Fibroblast of skin of right quadriceps (primary cell): Measurements from ENCODE around the gene DPP6.

ENCODE experiments used
- DNase-seq: peaks from one replicate; pipeline ENCODE4 v3.0.0-alpha.2; 2013

Gene DPP6

DNA sequence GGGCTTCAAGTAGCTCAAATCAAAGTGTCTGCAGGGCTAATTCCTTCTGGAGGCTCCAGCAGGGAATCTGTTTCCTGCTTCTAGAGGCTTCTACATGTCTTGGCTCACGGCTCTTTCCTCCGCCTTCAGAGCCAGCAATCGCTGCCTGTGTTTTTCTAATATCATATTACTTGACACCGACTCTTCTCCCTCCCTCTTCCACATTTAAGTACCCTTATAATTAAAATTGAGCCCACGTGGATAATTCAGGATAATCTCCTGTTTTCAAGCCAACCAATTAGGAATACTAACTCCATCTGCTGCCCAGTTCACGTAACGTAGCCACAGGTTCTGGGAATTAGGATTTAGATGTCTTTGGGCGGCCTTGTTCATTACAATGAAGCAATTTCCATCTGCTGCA is 372.2 kb downstream of the DPP6 start:
- no peak for DNase-seq

- DNase-seq: no peak
Observed at GRCh38 chr7:154425271-154425670, 373.1 kb downstream of the DPP6 start.

DNA sequence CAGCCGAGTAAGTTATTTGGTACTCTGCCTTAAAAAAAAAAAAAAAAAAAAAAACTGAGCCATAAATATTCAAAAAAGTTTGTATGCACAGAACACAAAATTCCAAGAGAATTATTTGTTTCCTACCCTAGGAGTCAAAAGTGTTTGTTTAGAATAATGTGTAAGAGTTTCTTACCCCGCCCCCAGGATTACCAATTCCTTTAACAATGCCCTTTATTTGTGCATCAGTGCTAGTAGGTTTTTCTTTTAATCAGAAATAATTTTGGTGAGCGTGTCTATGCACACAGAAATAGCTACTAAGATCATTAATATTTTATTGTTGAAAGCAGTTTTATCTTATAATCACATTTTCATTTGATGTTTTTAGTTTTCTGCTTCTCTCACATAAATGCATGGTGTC is 374.6 kb downstream of the DPP6 start:
- no peak for DNase-seq

- DNase-seq: no peak
Observed at GRCh38 chr7:154427533-154427932, 375.3 kb downstream of the DPP6 start.

GRCh38 chr7:154429666-154430404 is 377.6 kb downstream of the DPP6 start:
- DNase-seq: no peak

DNA sequence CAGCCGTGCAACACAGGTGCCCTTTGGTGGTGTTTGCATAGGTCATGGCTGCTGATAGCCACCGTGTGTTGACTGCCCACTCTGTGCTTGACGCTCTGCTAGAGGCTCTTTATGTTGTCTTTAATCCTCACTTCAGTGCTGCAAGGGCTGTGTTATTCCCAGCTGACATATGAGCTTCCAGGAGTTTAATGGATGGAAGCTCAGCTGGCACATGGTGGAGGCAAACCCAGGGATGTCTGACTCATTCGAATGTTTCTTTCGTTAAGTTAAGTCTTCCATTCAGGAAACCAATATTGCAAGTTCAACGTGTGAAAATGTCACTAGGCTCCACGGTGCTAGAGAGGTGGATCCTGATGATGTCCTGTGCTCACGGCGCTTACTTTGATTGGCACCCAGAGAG is 378.4 kb downstream of the DPP6 start:
- no peak for DNase-seq

DNA sequence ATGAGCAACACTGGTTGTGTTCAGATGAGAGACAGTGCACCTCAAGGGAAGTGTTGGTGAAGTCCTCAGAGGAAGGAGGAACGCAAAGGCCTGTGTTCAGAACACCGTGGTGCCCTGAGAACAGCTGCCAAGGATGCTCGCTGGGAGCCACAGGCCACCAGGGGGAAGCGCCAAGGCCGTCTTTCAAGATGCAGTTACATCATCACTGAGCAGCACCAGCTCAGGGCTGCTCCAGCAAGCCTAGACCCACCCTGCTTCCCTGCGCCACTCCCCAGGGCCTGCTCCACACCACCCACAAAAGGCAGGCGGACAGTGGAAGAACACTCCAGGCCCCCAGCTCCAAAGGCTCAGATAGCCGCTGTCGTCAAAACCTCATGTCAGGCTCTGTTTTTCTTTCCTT is 378.8 kb downstream of the DPP6 start:
- DNase-seq: no peak

GRCh38 chr7:154433632-154434598 is 381.7 kb downstream of the DPP6 start:
- no peak for DNase-seq

- DNase-seq: no peak
Observed at GRCh38 chr7:154436560-154436959, 384.4 kb downstream of the DPP6 start.

DNA sequence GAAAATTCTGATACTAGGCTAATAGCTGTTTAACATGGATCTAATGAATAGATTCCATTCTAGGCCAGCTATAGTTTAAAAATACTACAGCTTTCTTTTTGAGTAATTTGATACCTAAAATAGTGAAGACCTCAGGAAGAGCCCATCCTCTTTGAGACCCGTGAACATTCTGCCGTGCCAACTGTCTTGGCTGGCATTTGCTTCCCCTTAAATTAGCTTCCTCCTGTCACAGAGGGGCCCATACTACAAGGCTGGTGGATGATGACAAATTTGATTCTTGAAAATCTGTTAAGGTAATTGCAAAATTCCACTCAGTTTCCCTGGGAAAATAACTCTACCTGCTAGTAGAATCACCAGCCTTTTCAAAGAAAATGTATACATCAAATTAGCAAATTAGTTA is 385.0 kb downstream of the DPP6 start:
- DNase-seq: no peak

GRCh38 chr7:154438571-154439367 is 386.6 kb downstream of the DPP6 start:
- DNase-seq: no peak

GRCh38 chr7:154440058-154440457 is 387.9 kb downstream of the DPP6 start:
- DNase-seq: no peak

DNA sequence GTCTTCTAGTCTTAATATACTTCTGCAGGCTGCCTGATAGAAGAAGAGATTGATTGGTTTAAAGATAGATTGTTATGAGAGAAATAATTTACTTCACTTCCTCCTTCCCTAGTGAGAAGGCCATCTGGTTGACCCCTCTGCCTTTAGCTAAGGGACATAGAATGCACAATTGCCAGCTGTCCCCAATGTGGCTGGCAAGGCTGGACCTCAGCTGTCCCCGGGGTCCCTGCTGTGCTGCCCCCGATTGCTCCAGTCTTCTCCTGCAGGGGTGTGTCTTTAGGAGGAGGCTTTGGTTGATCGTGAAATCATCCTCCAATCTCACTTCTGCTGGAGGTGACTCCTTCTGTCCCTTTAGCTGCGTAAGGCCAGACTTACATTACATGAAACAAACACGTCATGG is 388.5 kb downstream of the DPP6 start:
- DNase-seq: no peak

GRCh38 chr7:154441811-154442210 is 389.6 kb downstream of the DPP6 start:
- no peak for DNase-seq

DNA sequence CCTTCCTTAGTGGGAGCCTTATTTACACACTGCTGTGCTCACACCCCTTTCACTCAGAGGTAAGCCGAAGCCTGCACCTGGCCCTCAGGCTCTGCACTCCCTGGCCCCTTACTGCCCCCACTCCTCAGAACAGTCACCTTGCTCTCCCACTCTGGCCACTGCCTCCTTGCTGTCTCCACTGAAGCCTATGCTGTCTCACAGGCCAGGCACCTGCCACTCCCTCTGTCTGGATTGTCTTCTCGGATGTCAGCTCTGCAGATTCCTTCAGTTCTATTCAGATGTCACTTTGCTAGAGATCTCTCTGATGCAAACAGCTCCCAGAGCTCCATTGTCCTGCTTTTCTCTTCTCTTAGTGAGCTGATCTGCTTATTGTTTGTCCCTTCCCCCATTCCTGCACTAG is 390.7 kb downstream of the DPP6 start:
- no peak for DNase-seq

- no peak for DNase-seq
Observed at GRCh38 chr7:154450451-154450850, 398.3 kb downstream of the DPP6 start.

GRCh38 chr7:154451480-154452457 is 399.6 kb downstream of the DPP6 start:
- DNase-seq: no peak

DNA sequence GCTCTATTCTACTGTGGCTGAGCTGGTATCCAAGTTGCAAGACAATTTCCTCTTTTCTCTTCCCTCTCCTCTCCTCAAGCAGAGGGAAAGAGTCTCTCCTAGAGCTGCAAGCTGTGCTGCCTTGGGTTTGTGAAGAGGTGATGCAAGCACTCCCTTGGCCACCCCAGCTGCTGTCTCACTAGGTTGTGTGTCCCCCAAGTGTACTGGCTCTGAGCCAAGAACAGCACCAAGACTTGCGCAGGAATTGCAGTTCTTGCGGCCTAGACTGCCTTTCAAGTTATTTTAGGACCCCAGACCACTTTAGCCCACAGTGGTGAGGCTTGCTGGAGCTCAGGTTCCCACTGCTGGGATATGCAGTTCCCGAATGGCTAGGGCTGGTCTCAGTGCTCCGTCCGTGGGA is 411.6 kb downstream of the DPP6 start:
- DNase-seq: no peak

GRCh38 chr7:154469652-154470051 is 417.5 kb downstream of the DPP6 start:
- no peak for DNase-seq

GRCh38 chr7:154472343-154472742 is 420.1 kb downstream of the DPP6 start:
- no peak for DNase-seq

DNA sequence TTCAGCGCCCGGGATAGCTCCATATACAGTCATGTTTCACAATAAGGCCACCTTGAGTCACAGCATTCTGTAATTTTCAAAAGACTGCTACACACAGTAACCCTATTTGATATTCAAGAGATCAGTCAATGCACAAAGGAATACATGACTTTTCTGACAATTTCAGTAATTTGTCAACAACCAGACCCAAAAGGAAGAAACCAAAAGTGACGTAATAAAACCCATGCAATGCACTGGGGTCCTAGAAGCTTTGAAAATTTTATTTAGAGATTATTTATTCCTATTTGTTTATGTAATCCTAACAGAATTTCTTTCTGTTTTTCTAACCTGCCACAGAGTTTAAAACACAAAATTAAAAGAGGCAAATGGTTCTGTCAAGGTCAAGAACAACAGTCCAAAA is 421.2 kb downstream of the DPP6 start:
- DNase-seq: no peak

- DNase-seq: no peak
Observed at GRCh38 chr7:154474903-154475520, 422.8 kb downstream of the DPP6 start.
